ENCODE data around the gene MPLKIP.
"Not testable (repeated sequence)": the region's sequence is repeated elsewhere in the genome, so short reads cannot be mapped to it uniquely, and the experiment has no call there.

MPLKIP gene

GRCh38 chr7:40177071-40177470, 42.6 kb upstream of the MPLKIP start:
- Histone ChIP-seq H3K27ac (ENCODE audit: extremely low read depth, low read depth, low read length) (no peak overlapping the region), H3K4me1 (ENCODE audit: control insufficient read depth, insufficient read depth, low read length) (no peaks in the 10 kb centered on the region), H3K9me3 (ENCODE audit: control insufficient read depth, insufficient read depth, low read depth, low read length) (no peaks in the 10 kb centered on the region), H3K36me3 (ENCODE audit: control insufficient read depth in 2 of 2, insufficient read depth in 1 of 2, low read length in 2 of 2) (no peaks in the 10 kb centered on the region), H3K4me3 (ENCODE audit: low read depth, low read length) (no peak overlapping the region)
- no peak for TF ChIP-seq ZNF174 (tag by site-specific recombination; IDR thresholded peaks at IDR 0.05)
- no peak for TF ChIP-seq GLI2 (tag by site-specific recombination; IDR thresholded peaks at IDR 0.05; ENCODE audit: borderline replicate concordance, low read depth)
- no peak for TF ChIP-seq ZNF155 (tag by site-specific recombination; IDR thresholded peaks at IDR 0.05)
- no peak for TF ChIP-seq ZNF146 (tag by site-specific recombination; IDR thresholded peaks at IDR 0.05)
- TF ChIP-seq WT1 (tag by site-specific recombination; IDR thresholded peaks at IDR 0.05): no peak
- no peak for TF ChIP-seq ZNF518A (tag by site-specific recombination; conservative IDR thresholded peaks at IDR 0.05; ENCODE audit: low read depth)
- TF ChIP-seq ELK4 (IDR thresholded peaks at IDR 0.05; ENCODE audit: borderline replicate concordance, low read depth, low read length): no peak
- TF ChIP-seq ZSCAN4 (tag by site-specific recombination; IDR thresholded peaks at IDR 0.05): no peak
- TF ChIP-seq MZF1 (tag by site-specific recombination; IDR thresholded peaks at IDR 0.05; ENCODE audit: borderline replicate concordance): no peak
- no peak for TF ChIP-seq ZNF660 (tag by site-specific recombination; IDR thresholded peaks at IDR 0.05)
- TF ChIP-seq ZNF404 (tag by site-specific recombination; IDR thresholded peaks at IDR 0.05): no peak
- TF ChIP-seq ZFHX2 (tag by site-specific recombination; conservative IDR thresholded peaks at IDR 0.05): no peak
- no peak for TF ChIP-seq ZNF311 (tag by site-specific recombination; IDR thresholded peaks at IDR 0.05; ENCODE audit: borderline replicate concordance)
- ChIA-PET POLR2A (no interaction called here), CTCF (no interaction called here)

GRCh38 chr7:40175725-40176510, 41.5 kb upstream of the MPLKIP start:
- Histone ChIP-seq H3K4me1 (ENCODE audit: control insufficient read depth, insufficient read depth, low read length) (no peaks in the 10 kb centered on the region), H3K36me3 (ENCODE audit: control insufficient read depth in 2 of 2, insufficient read depth in 1 of 2, low read length in 2 of 2) (no peaks in the 10 kb centered on the region), H3K9me3 (ENCODE audit: control insufficient read depth, insufficient read depth, low read depth, low read length) (no peaks in the 10 kb centered on the region), H3K4me3 (ENCODE audit: low read depth, low read length) (no peak overlapping the region), H3K27ac (ENCODE audit: extremely low read depth, low read depth, low read length) (no peak overlapping the region)
- ChIA-PET CTCF (interaction anchor here (1.0 kb wide), 1 partner anchor 41 kb away, joined by 3 read pairs; the partner anchor contains the start of genes MPLKIP and SUGCT), POLR2A (no interaction called here)
- TF ChIP-seq BCL11B (tag by site-specific recombination; IDR thresholded peaks at IDR 0.05; ENCODE audit: low read depth) (no peak), ZNF266 (tag by site-specific recombination; IDR thresholded peaks at IDR 0.05; ENCODE audit: low read depth) (no peak), ZNF416 (tag by site-specific recombination; IDR thresholded peaks at IDR 0.05) (no peak), ZFP3 (tag by site-specific recombination; IDR thresholded peaks at IDR 0.05; ENCODE audit: low read depth) (no peak), SP3 (tag by site-specific recombination; IDR thresholded peaks at IDR 0.05) (no peak)

- H3K36me3 ChIP-seq (ENCODE audit: control insufficient read depth in 2 of 2, insufficient read depth in 1 of 2, low read length in 2 of 2); H3K4me1 ChIP-seq (ENCODE audit: control insufficient read depth, insufficient read depth, low read length); H3K27ac ChIP-seq (ENCODE audit: extremely low read depth, low read depth, low read length); POLR2A ChIA-PET; H3K4me3 ChIP-seq (ENCODE audit: low read depth, low read length); H3K9me3 ChIP-seq (ENCODE audit: control insufficient read depth, insufficient read depth, low read depth, low read length): not testable (repeated sequence)
- CTCF ChIA-PET: interaction anchor here (1.0 kb wide), 1 partner anchor 40 kb away, joined by 3 read pairs; the partner anchor contains the start of genes MPLKIP and SUGCT
Observed at GRCh38 chr7:40175256-40175655, 40.8 kb upstream of the MPLKIP start.

GRCh38 chr7:40173121-40173520, 38.7 kb upstream of the MPLKIP start:
- CTCF ChIA-PET: interaction anchor here (1.3 kb wide), 1 partner anchor 23 kb away, joined by 3 read pairs; no protein-coding TSS in a partner anchor
- H3K4me3 ChIP-seq (ENCODE audit: low read depth, low read length); H3K9me3 ChIP-seq (ENCODE audit: control insufficient read depth, insufficient read depth, low read depth, low read length); H3K36me3 ChIP-seq (ENCODE audit: control insufficient read depth in 2 of 2, insufficient read depth in 1 of 2, low read length in 2 of 2); POLR2A ChIA-PET; H3K4me1 ChIP-seq (ENCODE audit: control insufficient read depth, insufficient read depth, low read length); H3K27ac ChIP-seq (ENCODE audit: extremely low read depth, low read depth, low read length): not testable (repeated sequence)

GRCh38 chr7:40168266-40168665, 33.8 kb upstream of the MPLKIP start:
- POLR2A ChIA-PET, CTCF ChIA-PET: not testable (repeated sequence)

More at GRCh38 chr7:40168266-40168665, 33.8 kb upstream of the MPLKIP start:
- H3K9me3 ChIP-seq (ENCODE audit: control insufficient read depth, insufficient read depth, low read depth, low read length); H3K4me3 ChIP-seq (ENCODE audit: low read depth, low read length); H3K27ac ChIP-seq (ENCODE audit: extremely low read depth, low read depth, low read length); H3K4me1 ChIP-seq (ENCODE audit: control insufficient read depth, insufficient read depth, low read length); H3K36me3 ChIP-seq (ENCODE audit: control insufficient read depth in 2 of 2, insufficient read depth in 1 of 2, low read length in 2 of 2): not testable (repeated sequence)
